ENCODE measurements around the gene PGAP3.
A peak's percentile ranks its signal among the peaks of the same experiment; 100 is the strongest.

Gene PGAP3

GRCh38 chr17:39666601-39667261 is 21.1 kb downstream of the PGAP3 start (continued):
- TF ChIP-seq ZNF341 (tag by site-specific recombination; IDR thresholded peaks at IDR 0.05; ENCODE audit: low read depth) (no peak), ZFP69B (tag by site-specific recombination; IDR thresholded peaks at IDR 0.05) (0 out of 2 replicates have a peak, but pooled peaks have one; percentile 11), ZNF202 (tag by site-specific recombination; IDR thresholded peaks at IDR 0.05; ENCODE audit: borderline replicate concordance) (no peak), ZNF561 (tag by site-specific recombination; IDR thresholded peaks at IDR 0.05; ENCODE audit: borderline replicate concordance) (no peak), ZNF391 (tag by site-specific recombination; IDR thresholded peaks at IDR 0.05; ENCODE audit: borderline replicate concordance, low read depth) (no peak), GLIS1 (tag by site-specific recombination; IDR thresholded peaks at IDR 0.05) (peak; percentile 99), PRDM6 (tag by site-specific recombination; IDR thresholded peaks at IDR 0.05) (no peak), ZNF311 (tag by site-specific recombination; IDR thresholded peaks at IDR 0.05; ENCODE audit: borderline replicate concordance) (no peak), ZNF624 (tag by site-specific recombination; IDR thresholded peaks at IDR 0.05) (no peak), ZNF777 (tag by site-specific recombination; IDR thresholded peaks at IDR 0.05; ENCODE audit: borderline replicate concordance) (no peak), MEIS1 (CRISPR knock-in tag; IDR thresholded peaks at IDR 0.05; ENCODE audit: borderline replicate concordance) (no peak), ZNF404 (tag by site-specific recombination; IDR thresholded peaks at IDR 0.05) (no peak), BCL11B (tag by site-specific recombination; IDR thresholded peaks at IDR 0.05; ENCODE audit: low read depth) (peak; percentile 31; the same call in 1 of the 2 replicates), ZNF664 (tag by site-specific recombination; IDR thresholded peaks at IDR 0.05) (no peak), ZNF423 (tag by site-specific recombination; IDR thresholded peaks at IDR 0.05) (0 out of 2 replicates have a peak, but pooled peaks have one; percentile 38), ZNF23 (tag by site-specific recombination; IDR thresholded peaks at IDR 0.05; ENCODE audit: borderline replicate concordance) (no peak), ZBTB8A (tag by site-specific recombination; IDR thresholded peaks at IDR 0.05) (no peak), ZBTB44 (tag by site-specific recombination; IDR thresholded peaks at IDR 0.05) (no peak), ELK4 (IDR thresholded peaks at IDR 0.05; ENCODE audit: borderline replicate concordance, low read depth, low read length) (no peak), ZNF560 (tag by site-specific recombination; IDR thresholded peaks at IDR 0.05; ENCODE audit: borderline replicate concordance) (no peak), ZNF555 (tag by site-specific recombination; conservative IDR thresholded peaks at IDR 0.05) (no peak), ZNF121 (tag by site-specific recombination; IDR thresholded peaks at IDR 0.05) (no peak), ZNF585B (tag by site-specific recombination; IDR thresholded peaks at IDR 0.05) (no peak), ZNF830 (tag by site-specific recombination; IDR thresholded peaks at IDR 0.05; ENCODE audit: low read depth) (no peak)
- TF ChIP-seq, protein P1, sequence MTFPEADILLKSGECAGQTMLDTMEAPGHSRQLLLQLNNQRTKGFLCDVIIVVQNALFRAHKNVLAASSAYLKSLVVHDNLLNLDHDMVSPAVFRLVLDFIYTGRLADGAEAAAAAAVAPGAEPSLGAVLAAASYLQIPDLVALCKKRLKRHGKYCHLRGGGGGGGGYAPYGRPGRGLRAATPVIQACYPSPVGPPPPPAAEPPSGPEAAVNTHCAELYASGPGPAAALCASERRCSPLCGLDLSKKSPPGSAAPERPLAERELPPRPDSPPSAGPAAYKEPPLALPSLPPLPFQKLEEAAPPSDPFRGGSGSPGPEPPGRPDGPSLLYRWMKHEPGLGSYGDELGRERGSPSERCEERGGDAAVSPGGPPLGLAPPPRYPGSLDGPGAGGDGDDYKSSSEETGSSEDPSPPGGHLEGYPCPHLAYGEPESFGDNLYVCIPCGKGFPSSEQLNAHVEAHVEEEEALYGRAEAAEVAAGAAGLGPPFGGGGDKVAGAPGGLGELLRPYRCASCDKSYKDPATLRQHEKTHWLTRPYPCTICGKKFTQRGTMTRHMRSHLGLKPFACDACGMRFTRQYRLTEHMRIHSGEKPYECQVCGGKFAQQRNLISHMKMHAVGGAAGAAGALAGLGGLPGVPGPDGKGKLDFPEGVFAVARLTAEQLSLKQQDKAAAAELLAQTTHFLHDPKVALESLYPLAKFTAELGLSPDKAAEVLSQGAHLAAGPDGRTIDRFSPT (tag by site-specific recombination; IDR thresholded peaks at IDR 0.05): 0 out of 2 replicates have a peak, but pooled peaks have one; percentile 7
- TF ChIP-seq, protein P2, sequence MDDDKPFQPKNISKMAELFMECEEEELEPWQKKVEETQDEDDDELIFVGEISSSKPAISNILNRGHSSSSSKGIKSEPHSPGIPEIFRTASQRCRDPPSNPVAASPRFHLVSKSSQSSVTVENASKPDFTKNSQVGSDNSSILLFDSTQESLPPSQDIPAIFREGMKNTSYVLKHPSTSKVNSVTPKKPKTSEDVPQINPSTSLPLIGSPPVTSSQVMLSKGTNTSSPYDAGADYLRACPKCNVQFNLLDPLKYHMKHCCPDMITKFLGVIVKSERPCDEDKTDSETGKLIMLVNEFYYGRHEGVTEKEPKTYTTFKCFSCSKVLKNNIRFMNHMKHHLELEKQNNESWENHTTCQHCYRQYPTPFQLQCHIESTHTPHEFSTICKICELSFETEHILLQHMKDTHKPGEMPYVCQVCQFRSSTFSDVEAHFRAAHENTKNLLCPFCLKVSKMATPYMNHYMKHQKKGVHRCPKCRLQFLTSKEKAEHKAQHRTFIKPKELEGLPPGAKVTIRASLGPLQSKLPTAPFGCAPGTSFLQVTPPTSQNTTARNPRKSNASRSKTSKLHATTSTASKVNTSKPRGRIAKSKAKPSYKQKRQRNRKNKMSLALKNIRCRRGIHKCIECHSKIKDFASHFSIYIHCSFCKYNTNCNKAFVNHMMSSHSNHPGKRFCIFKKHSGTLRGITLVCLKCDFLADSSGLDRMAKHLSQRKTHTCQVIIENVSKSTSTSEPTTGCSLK (tag by site-specific recombination; IDR thresholded peaks at IDR 0.05): no peak
- TF ChIP-seq, protein P3, sequence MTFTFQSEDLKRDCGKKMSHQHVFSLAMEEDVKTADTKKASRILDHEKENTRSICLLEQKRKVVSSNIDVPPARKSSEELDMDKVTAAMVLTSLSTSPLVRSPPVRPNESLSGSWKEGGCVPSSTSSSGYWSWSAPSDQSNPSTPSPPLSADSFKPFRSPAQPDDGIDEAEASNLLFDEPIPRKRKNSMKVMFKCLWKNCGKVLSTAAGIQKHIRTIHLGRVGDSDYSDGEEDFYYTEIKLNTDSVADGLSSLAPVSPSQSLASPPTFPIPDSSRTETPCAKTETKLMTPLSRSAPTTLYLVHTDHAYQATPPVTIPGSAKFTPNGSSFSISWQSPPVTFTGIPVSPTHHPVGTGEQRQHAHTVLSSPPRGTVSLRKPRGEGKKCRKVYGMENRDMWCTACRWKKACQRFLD (tag by site-specific recombination; IDR thresholded peaks at IDR 0.05): no peak
- TF ChIP-seq, protein P4, sequence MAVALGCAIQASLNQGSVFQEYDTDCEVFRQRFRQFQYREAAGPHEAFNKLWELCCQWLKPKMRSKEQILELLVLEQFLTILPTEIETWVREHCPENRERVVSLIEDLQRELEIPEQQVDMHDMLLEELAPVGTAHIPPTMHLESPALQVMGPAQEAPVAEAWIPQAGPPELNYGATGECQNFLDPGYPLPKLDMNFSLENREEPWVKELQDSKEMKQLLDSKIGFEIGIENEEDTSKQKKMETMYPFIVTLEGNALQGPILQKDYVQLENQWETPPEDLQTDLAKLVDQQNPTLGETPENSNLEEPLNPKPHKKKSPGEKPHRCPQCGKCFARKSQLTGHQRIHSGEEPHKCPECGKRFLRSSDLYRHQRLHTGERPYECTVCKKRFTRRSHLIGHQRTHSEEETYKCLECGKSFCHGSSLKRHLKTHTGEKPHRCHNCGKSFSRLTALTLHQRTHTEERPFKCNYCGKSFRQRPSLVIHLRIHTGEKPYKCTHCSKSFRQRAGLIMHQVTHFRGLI (tag by site-specific recombination; IDR thresholded peaks at IDR 0.05): no peak

Data from HEK293 (cell line).